Measurements from ENCODE around the gene NDUFS6.

NDUFS6 gene

GRCh38 chr5:1860021-1860610 is 58.9 kb downstream of the NDUFS6 start:
- in situ Hi-C loops (cut with MboI; ENCODE audit: low pct_unique_long_range_greater_than_20kb, low sequenced_read_pairs) = no loop called here
- DNase-seq = no peak

- in situ Hi-C loops (cut with MboI; ENCODE audit: low pct_unique_long_range_greater_than_20kb, low sequenced_read_pairs) = no loop called here
- no peak for DNase-seq
Measured at GRCh38 chr5:1860949-1861348, 59.7 kb downstream of the NDUFS6 start.

- DNase-seq = no peak
Measured at GRCh38 chr5:1864896-1865440, 63.8 kb downstream of the NDUFS6 start.

GRCh38 chr5:1865486-1865885 is 64.3 kb downstream of the NDUFS6 start:
- in situ Hi-C loops (cut with MboI; ENCODE audit: low pct_unique_long_range_greater_than_20kb, low sequenced_read_pairs) = no loop called here
- no peak for DNase-seq

More at GRCh38 chr5:1864896-1865440, 63.8 kb downstream of the NDUFS6 start:
- in situ Hi-C loops (cut with MboI; ENCODE audit: low pct_unique_long_range_greater_than_20kb, low sequenced_read_pairs) = no loop called here
